Renal cortex interstitium (tissue), 11 donors: ENCODE results near the gene DDX10. TPM values are rescaled to one million over a fixed set of nuclear protein-coding genes. Genes with fewer than 3 reads are reported as not detected.

Experiments used
- DNase-seq, 11 donors: peaks; one replicate each; pipeline ENCODE4 v3.0.0-alpha.2; 2013; ENCODE audit warnings: low read depth in 9 of 11, low spot score in 4 of 11; ENCODE audit errors: extremely low read depth in 1 of 11
- polyA plus RNA-seq, 3 donors: library from polyadenylated mRNA; unstranded; fragments of 120-200 nt; gene quantifications; one replicate each; pipeline ENCODE4 v1.2.1, GENCODE V29; 2013; ENCODE audit not compliant: insufficient read length in 3 of 3

The DDX10 gene
- polyA plus RNA-seq, 3 donors = 73.2 to 102 (median 85.4) TPM

DNA sequence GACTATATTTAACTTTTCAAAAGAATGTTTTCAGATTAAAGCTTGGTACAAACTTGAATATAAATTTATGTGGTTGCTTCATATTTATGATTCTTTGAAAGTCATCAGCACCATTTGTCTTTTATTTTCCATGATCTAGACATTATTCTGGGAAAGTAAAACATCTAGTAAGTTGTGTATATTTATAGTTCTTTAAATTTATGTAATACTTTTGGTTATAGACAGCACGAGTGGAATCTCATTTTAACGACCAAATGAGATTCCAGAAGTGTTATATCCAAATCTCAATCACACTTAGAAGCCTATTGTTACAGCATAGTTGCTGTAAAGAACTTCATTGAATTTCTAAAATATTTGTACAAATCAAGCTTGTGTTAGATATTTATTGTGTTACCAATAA is 212.3 kb downstream of the DDX10 start:
- DNase-seq = no peak

DNA sequence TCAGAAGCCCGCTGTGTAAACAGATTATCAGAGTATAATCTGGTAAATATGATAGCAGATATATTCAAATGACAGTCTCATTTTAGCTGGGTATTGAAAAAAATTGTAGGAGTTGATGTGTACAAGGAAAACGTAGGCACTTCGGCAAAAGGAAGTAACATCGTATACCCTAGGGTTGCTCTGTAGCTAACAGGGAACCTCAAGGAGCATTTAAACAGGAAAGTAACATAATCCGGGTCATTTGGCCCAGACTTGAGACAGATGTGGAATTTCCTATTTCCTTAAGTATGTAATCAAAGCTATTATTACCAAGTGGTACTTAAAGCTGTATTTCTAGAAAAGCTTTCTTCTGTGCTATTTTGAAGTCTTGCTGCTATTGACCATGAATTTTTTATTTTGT is 215.6 kb downstream of the DDX10 start:
- no peak for DNase-seq

DNA sequence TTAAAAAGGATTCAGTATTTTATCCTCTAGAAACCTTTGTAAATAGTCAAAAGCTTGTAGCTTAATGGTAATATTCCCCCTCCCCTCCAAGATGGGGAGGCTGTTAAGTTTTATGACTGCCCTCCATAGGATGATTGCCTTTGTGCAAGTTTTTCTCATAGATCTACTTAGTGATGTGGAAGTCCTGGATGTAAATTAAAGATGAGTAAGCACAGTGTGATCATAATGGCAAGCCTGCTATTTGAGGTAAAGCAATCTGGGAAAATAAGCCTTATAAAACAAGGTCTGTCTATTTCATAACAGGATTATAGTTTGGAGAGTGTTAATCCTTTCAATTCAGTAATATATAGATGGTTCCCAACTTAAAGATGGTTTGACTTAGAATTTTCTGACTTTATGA is 216.3 kb downstream of the DDX10 start:
- no peak for DNase-seq

DNA sequence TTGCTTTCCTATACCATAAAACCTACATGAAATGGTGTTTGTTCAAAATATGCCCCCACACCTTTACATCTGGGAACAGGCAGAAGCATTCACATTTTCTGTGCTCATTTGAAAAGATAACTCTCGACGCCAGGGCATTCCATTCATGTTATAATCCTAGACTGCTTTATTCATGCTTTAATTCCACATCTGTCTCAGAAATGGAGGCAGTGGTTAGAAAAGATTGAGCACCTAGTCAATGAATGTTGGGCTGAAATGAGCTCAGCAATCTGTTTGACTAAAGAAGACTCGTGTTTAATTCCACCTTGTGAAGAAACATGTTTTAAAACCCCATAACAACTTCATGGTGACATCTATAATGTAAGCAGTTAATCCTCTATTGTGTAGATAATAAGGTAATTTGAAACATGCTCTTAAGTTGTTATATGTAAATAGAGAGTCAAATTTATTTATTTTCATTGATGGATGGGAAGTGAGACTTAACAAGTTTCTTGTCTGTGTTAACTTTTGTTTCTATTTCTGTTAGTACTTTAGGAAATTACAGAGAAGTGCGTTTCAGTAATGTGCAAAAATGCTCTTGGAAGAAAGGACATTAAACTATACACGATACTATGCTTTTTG is 217.5 kb downstream of the DDX10 start:
- no peak for DNase-seq

DNA sequence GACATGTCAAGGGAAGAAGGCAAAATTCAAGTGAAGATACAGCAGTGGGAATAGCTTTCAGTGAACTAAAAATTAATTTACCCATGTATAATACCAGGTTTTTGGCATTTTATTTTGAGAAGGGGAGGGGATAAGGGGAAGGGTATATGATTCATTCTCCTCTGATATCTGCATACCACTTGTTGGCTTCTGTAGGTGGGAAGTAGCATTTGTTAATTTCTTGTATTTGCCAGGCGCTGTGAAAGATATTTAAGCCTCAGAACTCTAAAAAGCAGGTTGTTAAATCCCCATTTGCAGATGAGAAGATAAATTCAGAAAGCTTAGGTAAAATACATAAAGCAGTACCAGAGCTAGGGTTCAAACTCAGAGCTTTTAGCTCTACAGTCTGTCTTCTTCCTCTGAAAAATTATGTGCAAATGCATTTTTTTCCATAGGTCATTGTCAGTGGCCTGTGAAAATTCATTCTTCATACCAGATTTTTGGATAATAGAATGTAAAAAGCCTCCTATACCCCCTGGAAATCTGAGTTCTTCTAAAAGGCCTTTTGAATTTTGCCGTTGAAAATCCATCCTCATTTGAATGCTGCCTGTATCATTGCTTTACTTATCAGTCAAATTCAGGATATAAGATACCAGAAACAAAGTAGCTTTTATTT is 221.3 kb downstream of the DDX10 start:
- DNase-seq = no peak

DNA sequence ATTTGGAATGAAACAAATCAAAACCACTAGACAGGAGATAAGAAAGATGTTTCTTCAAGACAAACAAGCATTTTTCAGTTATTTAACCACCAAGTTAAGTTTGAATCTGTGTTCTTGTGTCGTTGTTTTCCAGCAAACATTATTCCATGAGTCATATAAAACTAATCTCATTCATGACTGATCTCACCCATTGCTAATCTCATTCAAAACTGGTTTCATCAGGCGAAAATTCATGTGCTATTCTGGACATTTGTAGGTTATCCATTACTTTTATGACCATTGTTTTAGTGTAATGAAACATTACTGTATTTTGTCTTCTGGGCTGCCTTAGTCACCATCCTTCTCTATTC is 221.8 kb downstream of the DDX10 start:
- DNase-seq = no peak

DNA sequence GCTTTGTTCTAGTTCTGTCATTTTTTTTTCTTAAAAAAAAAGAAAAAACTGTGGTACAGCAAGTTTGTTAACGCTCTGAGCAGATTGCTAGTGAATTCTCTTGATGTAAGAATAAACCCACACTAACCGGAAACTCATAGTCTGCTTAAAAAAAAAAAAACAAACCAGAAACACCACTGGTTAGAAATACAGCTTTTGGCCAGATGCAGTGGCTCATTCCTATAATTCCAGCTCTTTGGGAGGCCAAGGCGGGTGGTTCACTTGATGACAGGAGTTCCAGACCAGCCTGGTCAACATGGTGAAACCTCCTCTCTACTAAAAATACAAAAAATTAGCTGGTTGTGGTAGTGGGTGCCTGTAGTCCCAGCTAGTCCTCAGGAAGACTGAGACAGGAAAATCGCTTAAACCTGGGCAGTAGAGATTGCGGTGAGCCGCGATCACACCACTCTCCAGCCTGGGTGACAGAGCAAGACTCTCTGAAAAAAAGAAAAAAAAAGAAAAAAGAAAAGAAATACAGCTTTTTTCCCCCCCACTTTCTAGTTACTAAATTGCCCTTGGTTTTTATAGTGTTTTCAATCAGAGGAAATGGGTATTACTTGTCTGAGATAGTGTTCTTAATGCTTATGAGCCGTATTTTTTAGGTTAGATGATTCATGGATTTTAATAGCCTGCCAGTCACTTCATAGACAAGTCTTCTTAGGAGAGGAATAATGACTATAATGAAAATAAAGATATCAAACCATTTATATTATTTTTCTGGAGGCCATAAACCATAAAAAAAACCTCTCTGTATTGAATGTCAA is 222.8 kb downstream of the DDX10 start:
- no peak for DNase-seq

DNA sequence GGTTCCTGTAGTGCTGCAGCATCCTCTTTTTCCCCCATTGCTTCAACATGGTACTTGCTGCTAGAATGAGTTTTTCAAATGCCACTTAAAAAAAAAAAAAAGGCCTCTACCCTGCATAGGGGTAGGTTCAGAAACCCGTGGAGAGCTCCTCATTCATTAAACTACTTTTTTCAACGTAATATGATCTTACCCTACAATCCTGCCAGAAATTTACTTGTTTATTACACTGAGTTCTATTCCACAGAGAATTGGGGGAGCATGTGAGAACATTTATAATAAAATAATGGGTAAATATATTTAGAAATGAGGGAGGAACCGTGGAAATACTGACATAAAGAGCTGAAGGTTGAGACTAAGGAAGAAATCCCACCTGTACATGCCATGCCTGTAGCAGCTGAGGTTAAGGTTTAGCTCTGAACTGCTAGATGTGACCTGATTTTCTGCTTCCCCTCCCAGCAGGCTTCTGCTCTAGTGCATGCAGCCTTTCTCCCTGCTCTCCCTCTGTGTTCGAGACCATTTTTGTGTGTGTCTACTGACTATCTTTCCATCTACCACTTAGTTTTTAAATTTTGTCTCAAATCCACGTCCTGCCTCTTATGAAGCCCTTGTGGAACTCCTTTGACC is 225.7 kb downstream of the DDX10 start:
- DNase-seq = no peak

DNA sequence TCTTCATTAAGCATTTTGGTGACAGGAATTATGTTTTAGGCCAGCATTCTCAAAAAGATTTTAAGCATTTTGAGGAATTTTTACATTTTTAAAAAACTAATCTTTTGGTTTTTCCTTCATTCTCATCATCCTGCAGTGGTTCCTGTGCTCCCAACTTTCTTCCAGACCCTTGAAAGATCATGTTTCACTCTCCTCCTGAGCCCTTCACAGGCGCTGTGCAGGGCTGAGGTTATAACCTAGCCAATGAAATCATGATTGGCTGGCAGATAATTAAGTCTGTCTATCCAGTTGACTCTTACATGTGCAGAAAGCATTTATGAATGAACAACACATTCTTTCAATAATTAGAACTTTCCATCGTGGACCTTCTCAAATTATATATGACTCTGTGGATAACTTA is 226.3 kb downstream of the DDX10 start:
- DNase-seq = no peak

DNA sequence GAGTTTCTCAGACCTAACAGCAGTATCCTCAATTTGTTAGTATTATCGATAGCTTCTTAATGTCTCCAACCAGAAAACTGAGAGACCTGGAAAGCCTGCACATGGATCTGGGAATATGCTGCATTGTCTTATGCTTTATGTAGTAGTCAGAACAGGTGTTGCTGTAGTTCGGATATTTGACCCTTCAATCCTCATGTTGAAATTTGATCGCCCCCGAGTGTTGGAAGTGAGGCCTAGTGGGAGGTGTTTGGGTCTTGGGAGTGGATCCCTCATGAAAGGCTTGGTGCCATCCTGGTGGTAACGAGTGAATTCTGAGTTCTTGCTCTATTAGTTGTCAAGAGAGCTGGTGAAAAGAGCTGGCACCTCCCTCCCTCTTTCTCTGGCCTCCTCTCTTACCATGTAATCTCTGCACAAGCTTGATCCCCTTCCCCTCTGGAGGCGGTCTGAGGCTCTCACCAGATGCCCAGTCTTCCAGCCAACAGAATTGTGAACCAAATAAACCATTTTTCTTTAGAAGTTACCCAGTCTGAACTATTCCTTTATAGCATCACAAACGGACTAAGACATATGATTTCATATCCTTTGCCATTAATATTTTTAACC is 227.1 kb downstream of the DDX10 start:
- DNase-seq = no peak

DNA sequence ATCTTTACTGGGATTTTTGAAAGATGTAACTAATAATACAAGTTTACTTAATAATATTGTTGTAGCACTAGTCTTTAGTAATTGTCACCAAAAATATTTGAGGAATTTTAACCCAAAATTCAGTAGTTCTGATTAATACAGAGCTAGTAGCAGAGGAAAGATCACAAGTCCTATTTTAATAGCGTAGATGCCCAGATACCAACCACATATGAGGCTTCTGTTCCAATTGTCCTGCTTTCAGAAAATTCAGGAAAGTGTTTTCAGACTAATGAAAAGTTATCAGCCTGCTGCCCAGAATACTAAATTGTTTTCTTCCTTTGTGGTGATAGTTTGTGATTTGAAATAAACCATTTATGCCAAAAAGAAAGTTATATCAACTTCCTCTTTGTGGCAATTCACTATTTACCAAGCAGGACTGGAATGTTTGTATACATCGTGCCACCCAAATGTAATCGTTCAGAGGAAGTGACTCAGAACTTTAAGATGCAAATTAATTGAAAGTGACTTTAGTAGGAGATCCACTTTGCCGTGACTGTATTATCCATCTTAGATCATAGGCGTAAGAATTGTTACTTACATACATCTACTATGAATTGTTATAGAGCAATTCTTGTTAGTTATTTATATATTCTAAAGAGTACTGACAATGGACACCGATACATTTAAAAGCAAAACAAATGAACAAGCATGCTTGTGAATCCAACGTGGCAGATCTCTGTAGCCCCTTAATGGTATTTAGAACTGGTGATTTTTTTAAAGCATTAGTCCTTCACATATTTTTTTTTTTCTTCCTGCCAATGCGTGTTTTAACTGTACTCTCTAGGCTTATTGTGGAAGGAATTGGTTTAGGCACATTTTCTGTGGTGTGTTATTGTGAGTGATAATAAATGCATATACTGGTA is 231.0 kb downstream of the DDX10 start:
- DNase-seq = no peak

DNA sequence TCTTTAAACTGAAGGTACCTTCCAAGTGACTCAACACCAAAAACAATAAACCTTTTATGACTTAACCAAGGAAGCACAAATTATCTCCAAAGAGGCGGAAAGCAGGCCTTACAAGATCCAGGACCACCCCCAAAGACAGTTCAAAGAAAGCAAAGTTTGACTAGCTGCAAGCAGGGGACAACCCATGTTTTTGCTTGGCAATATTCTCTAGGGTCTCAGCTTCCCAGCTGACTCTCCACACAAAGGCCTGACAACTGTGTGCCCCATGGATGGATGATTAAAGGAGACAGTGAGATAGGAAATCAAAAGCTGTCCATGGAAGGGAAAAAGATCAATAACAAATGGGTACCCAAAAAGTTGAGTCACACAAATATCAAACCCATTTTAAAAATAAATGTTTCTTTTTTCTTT is 232.2 kb downstream of the DDX10 start:
- no peak for DNase-seq

DNA sequence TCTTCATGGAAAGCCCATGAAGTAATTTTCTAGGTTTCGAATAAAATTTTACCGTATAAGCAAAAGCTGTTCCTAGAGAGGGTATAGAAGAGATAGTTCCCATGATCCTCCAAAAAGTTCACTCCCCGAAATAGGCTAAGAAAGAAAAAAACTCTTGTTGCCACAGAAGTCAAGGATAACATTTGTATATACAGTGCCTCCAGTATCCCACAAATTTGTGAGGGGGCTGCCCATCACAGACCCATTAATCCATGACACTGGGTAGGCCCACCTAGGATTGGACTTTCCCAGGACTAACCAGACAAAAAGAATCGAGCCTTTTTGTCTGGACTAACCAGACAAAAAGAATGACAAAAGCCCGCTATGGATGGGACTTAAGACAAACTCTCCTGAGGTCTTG is 233.0 kb downstream of the DDX10 start:
- no peak for DNase-seq

DNA sequence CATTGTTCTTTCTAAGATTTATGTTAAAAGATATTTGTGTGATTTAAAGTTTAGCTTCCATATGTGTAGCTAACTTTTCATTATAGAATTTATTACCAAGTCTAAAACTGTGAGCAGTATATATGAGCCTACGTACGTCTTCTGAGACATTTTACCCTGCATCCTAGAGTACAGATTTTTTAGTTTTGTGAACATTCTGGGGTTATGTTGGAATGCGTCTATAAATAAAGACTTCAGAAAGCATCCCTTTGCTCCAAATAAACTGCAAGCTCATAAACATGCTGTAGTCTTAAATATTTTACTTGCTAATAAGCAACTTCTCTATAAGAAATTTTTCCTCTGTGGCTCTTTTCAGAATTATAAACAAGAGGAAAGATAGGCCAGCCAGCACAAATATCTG is 236.5 kb downstream of the DDX10 start:
- DNase-seq = no peak

DNA sequence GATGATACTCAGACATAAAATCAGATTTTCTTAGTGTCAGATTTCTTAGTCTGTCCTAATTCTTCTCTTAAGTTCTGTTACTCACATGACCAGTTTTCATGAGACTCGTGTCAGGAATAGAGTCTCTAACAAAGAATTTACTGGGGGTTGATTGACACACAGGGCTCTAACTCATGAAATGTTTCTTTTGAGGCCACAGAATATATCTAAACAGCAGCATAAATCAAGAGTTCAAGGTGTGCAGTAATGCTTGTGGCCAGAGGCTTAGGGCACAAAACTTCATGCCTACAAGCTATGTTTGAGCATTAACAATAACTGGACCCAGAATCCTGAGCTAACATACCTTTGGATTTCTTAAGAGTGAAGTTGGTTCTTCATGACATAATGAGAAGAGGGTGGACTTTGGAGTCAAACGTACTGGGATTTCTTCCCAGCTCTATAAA is 237.2 kb downstream of the DDX10 start:
- DNase-seq = no peak

DNA sequence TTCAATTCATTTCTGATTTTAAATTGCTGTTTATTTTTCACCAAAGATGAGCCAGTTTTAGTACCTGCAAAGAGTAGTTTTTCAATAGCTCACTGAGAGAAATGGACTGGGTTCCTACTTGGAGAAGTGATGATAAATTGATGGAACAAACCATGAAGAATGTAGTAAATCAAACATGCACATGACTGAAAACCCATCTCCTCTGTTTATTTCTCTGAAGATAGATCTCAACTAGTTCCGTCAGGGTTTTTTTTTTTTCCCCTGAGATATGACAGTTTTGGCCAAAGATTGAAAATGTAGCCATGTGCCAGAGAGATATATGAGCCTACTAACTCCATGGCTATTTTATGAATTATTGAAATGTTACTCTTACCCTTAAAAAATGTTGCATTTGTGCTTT is 239.6 kb downstream of the DDX10 start:
- DNase-seq = no peak

DNA sequence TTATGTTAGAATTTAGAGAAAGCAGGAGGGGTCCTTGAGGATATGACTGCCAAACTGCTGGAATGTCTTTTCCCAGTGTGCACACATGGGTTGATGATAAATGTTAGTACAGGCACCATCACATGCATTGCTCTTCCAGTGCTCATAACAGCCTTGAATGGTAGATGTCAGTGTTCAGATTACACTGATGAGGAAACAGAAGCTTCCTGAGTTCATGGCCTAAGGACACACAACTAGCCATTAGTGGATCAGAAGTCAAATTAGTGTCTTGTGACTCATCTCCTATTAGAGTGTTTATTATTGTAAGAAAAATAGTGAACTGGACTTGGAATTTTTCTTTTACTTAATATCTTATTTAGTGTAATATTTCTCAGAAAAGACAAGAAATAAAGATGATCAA is 241.5 kb downstream of the DDX10 start:
- DNase-seq = no peak

DNA sequence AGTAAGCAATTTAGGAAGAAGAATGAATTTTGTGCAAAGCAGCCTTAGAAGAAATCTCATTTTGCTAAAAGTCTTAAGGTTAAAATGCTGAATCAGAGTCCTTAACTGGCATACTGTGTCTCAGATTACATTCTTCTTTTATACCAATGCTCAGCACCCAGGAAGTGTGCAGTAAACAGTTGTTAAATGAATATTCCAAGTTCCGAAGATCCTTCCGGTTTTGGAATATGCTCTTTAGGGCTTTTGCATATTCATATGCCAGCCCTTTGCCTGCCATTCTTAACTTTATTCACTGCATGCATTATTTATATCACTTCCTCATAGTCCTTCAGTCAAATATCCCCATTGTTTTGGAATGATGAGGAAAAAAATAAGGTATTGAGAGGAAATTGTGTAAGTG is 242.0 kb downstream of the DDX10 start:
- DNase-seq = no peak

DNA sequence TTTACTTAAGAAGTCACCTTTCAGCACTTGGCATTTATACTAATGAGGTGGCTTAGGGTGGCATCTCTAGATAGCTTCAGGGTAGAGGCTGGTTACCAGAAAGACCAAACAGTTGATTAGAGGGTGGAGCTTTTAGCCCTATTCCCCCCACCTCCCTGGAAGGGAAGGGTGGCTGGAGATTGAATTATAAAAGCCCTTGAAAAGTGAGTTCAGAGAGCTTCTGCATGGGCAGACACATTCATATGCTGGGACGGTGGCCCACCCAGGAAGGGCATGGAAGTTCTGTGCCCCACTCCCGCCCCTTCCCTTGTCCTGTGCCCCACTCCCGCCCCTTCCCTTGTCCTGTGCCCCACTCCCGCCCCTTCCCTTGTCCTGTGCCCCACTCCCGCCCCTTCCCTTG is 244.2 kb downstream of the DDX10 start:
- no peak for DNase-seq
